Kidney (tissue), 14 donors: ENCODE measurements around the gene CNTN6. TPM values are rescaled to one million over a fixed set of nuclear protein-coding genes. Genes with fewer than 3 reads are reported as not detected.

Experiments
- DNase-seq, 5 donors: peaks; one replicate each; pipeline ENCODE4 v3.0.0-alpha.2; 2013 to 2020
- FAIRE-seq: peaks from 2 replicates; lab custom pipeline; 2012; peaks lifted over from hg19 to GRCh38; lab: Jason Lieb, UNC
- H3K27ac ChIP-seq, 2 donors: one replicate each; pipeline ENCODE4 v1.7.0; 2013; ENCODE audit warnings: low read depth in 2 of 2, low read length in 2 of 2, inconsistent platforms in 1 of 2
- H3K27me3 ChIP-seq: one replicate; pipeline ENCODE4 v1.7.1; 2013; ENCODE audit warnings: low read length, inconsistent platforms; ENCODE audit not compliant: control insufficient read depth, insufficient read depth
- H3K36me3 ChIP-seq, 3 donors: one replicate each; pipeline versions ENCODE4 v1.7.0 to v1.7.1; 2013; ENCODE audit warnings: low read length in 3 of 3, control low read depth in 1 of 3, inconsistent platforms in 1 of 3; ENCODE audit not compliant: insufficient read depth in 3 of 3, control insufficient read depth in 2 of 3
- H3K4me1 ChIP-seq, 3 donors: one replicate each; pipeline versions ENCODE4 v1.7.0 to v1.7.1; 2013; ENCODE audit warnings: low read length in 3 of 3, inconsistent platforms in 1 of 3, low read depth in 1 of 3; ENCODE audit not compliant: control insufficient read depth in 2 of 3, insufficient read depth in 2 of 3
- H3K4me3 ChIP-seq, 3 donors: one replicate each; pipeline versions ENCODE4 v1.7.0 to v1.8.1; 2013; ENCODE audit warnings: low read length in 3 of 3, control low read depth in 1 of 3, inconsistent platforms in 1 of 3
- H3K9ac ChIP-seq, 3 donors: one replicate each; pipeline versions ENCODE4 v1.7.0 to v1.7.1; 2013; ENCODE audit warnings: low read length in 3 of 3, control low read depth in 1 of 3, inconsistent platforms in 1 of 3
- H3K9me3 ChIP-seq, 3 donors: one replicate each; pipeline versions ENCODE4 v1.7.0 to v1.7.1; 2013; ENCODE audit warnings: low read length in 3 of 3, control low read depth in 1 of 3, inconsistent platforms in 1 of 3; ENCODE audit not compliant: control insufficient read depth in 2 of 3, insufficient read depth in 1 of 3
- CTCF ChIP-seq: IDR thresholded peaks from 3 replicates; pipeline ENCODE4 v1.5.1; 2012; ENCODE audit warnings: mild to moderate bottlenecking, moderate library complexity, borderline replicate concordance; ENCODE audit not compliant: insufficient read depth; ENCODE audit errors: extremely low read depth
- intact Hi-C: fragments of 100-400 bp; cut with DNase I; formaldehyde crosslinking; loops from one replicate; pipeline ENCODE4 v1.11.1; 2022
- polyA plus RNA-seq: library from polyadenylated mRNA; stranded (reverse); fragments of 350-450 nt; fragmentation: Illumina TruSeq; extraction: RNeasy Lipid Tissue Mini Kit (QIAGEN cat#74804); gene quantifications from one replicate; pipeline ENCODE4 v1.2.3, GENCODE V29; 2014; ENCODE audit warnings: low read depth, low replicate concordance; ENCODE audit not compliant: insufficient read depth
- total RNA-seq: library from RNA; stranded (reverse); fragmentation: NEBNext Ultra II Directional; extraction: Animal tissue kit (Norgen Biotek cat#: 25700); gene quantifications from one replicate; pipeline ENCODE4 v1.2.1, GENCODE V29; 2021
- donor health status: control.
- donor health status: control.
- donor health status: control.
- donor health status: control.
- donor health status: control.
- donor health status: DM: yes; HTN: yes; CAD: no.
- donor health status: Normal renal cell carcinoma (clear cell type).

CNTN6 gene
- total and polyA plus RNA-seq, 2 donors from 2014 or later, result 0.11 to 0.25 TPM

- Histone ChIP-seq H3K4me1 (no peaks in the 10 kb centered on the region), H3K9ac (no peak overlapping the region), H3K4me3 (no peak overlapping the region), H3K36me3 (no peaks in the 10 kb centered on the region), H3K27me3 (no peaks in the 10 kb centered on the region), H3K9me3 (no peaks in the 10 kb centered on the region), H3K27ac (no peak overlapping the region)
- no peak for TF ChIP-seq CTCF
- DNase-seq (no peak), FAIRE-seq (no peak)
- intact Hi-C loops, result no loop called here
Measured at GRCh38 chr3:1346386-1346785, 253.6 kb downstream of the CNTN6 start.

GRCh38 chr3:1348547-1348946, 255.7 kb downstream of the CNTN6 start:
- Histone ChIP-seq H3K9ac (no peak overlapping the region), H3K9me3 (no peaks in the 10 kb centered on the region), H3K27me3 (no peaks in the 10 kb centered on the region), H3K4me3 (no peak overlapping the region), H3K27ac (no peak overlapping the region), H3K4me1 (no peaks in the 10 kb centered on the region), H3K36me3 (no peaks in the 10 kb centered on the region)
- no peak for FAIRE-seq
- intact Hi-C loops, result no loop called here
- TF ChIP-seq CTCF, result no peak
- DNase-seq, result no peak

DNA sequence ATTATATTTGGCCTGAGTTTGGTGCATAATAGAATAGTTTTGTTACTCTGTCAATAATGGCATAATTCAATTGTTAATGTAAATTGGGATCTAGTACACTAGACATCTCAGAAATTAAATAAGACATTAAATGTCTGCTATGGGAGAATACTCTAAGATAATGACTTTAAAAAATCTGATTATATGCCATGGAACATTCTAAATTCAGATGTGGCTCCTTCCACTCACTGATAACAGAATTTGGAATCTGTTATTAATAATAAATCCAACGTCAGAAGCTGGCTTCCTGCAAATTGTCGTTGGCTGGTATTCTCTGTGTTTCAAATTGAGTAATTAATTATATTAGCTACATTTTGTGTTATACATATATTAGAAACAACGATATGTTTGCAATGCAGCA, 258.1 kb downstream of the CNTN6 start:
- DNase-seq, result no peak
- no peak for TF ChIP-seq CTCF
- Histone ChIP-seq H3K9ac (no peak overlapping the region), H3K9me3 (no peaks in the 10 kb centered on the region), H3K4me1 (no peaks in the 10 kb centered on the region), H3K4me3 (no peak overlapping the region), H3K27me3 (no peaks in the 10 kb centered on the region), H3K27ac (no peak overlapping the region), H3K36me3 (no peaks in the 10 kb centered on the region)
- no peak for FAIRE-seq
- intact Hi-C loops, result no loop called here

GRCh38 chr3:1355691-1356090, 262.9 kb downstream of the CNTN6 start:
- intact Hi-C loops, result no loop called here
- FAIRE-seq, result no peak
- Histone ChIP-seq H3K36me3 (no peaks in the 10 kb centered on the region), H3K9me3 (no peaks in the 10 kb centered on the region), H3K4me1 (no peaks in the 10 kb centered on the region), H3K27ac (no peak overlapping the region), H3K27me3 (no peaks in the 10 kb centered on the region), H3K4me3 (no peak overlapping the region), H3K9ac (no peak overlapping the region)
- TF ChIP-seq CTCF, result no peak
- DNase-seq, result no peak
